H9 (cell line): ENCODE results near the gene CEP85L. TPM values are rescaled to one million over a fixed set of nuclear protein-coding genes. Genes with fewer than 3 reads are reported as not detected.

ENCODE experiments used
- DNase-seq: peaks from one replicate; pipeline ENCODE4 v3.0.0-alpha.2; 2017
- H2AFZ ChIP-seq: one replicate; pipeline ENCODE4 v1.6.1; 2013; ENCODE audit warnings: mild to moderate bottlenecking, low read length, control low read depth, moderate library complexity
- H2AK5ac ChIP-seq: 2 replicates; pipeline ENCODE4 v1.6.1; 2013; ENCODE audit warnings: low read length, control low read depth, mixed read lengths; ENCODE audit not compliant: insufficient read length
- H2BK120ac ChIP-seq: one replicate; pipeline ENCODE4 v1.6.1; 2013; ENCODE audit warnings: low read depth, mild to moderate bottlenecking, low read length, control low read depth, inconsistent platforms; ENCODE audit not compliant: poor library complexity, severe bottlenecking
- H2BK12ac ChIP-seq: 2 replicates; pipeline ENCODE4 v1.6.1; 2013; ENCODE audit warnings: low read length, control low read depth, mixed read lengths, low read depth; ENCODE audit not compliant: insufficient read length
- H2BK15ac ChIP-seq: 2 replicates; pipeline ENCODE4 v1.6.1; 2013; ENCODE audit warnings: low read depth, low read length, control low read depth
- H2BK20ac ChIP-seq: one replicate; pipeline ENCODE4 v1.6.1; 2013; ENCODE audit warnings: low read depth, mild to moderate bottlenecking, low read length, control low read depth, inconsistent platforms; ENCODE audit not compliant: poor library complexity, severe bottlenecking
- H2BK5ac ChIP-seq: 2 replicates; pipeline ENCODE4 v1.6.1; 2013; ENCODE audit warnings: low read length, control low read depth, mixed read lengths; ENCODE audit not compliant: insufficient read length
- H3K14ac ChIP-seq: 2 replicates; pipeline ENCODE4 v1.6.1; 2013; ENCODE audit warnings: low read length, control low read depth; ENCODE audit not compliant: insufficient read depth
- H3K18ac ChIP-seq: 2 replicates; pipeline ENCODE4 v1.6.1; 2013; ENCODE audit warnings: low read depth, mild to moderate bottlenecking, mixed read lengths, low read length, control low read depth; ENCODE audit not compliant: insufficient read length
- H3K23ac ChIP-seq: 2 replicates; pipeline ENCODE4 v1.6.1; 2013; ENCODE audit warnings: low read length, control low read depth, mixed read lengths, low read depth; ENCODE audit not compliant: insufficient read length
- H3K23me2 ChIP-seq: 2 replicates; pipeline ENCODE4 v1.6.1; 2013; ENCODE audit warnings: low read depth, mild to moderate bottlenecking, mixed read lengths, low read length, control low read depth; ENCODE audit not compliant: insufficient read length, poor library complexity, severe bottlenecking
- H3K27ac ChIP-seq: 2 replicates; pipeline ENCODE4 v1.5.1; 2013; ENCODE audit warnings: low read length, control low read depth, mixed read lengths, low read depth; ENCODE audit not compliant: insufficient read length
- H3K27me3 ChIP-seq: 2 replicates; pipeline ENCODE4 v1.6.1; 2013; ENCODE audit warnings: low read length, control low read depth, inconsistent platforms; ENCODE audit not compliant: insufficient read depth
- H3K4ac ChIP-seq: 2 replicates; pipeline ENCODE4 v1.6.1; 2013; ENCODE audit warnings: low read depth, mild to moderate bottlenecking, control low read depth, inconsistent platforms, low read length, moderate library complexity
- H3K4me1 ChIP-seq: 2 replicates; pipeline ENCODE4 v1.6.1; 2013; ENCODE audit warnings: low read length, control low read depth, inconsistent platforms; ENCODE audit not compliant: insufficient read depth
- H3K4me2 ChIP-seq: 2 replicates; pipeline ENCODE4 v1.6.1; 2013; ENCODE audit warnings: low read length, control low read depth, mixed read lengths; ENCODE audit not compliant: insufficient read length, insufficient read depth
- H3K56ac ChIP-seq: 2 replicates; pipeline ENCODE4 v1.6.1; 2013; ENCODE audit warnings: low read depth, mild to moderate bottlenecking, mixed read lengths, low read length, control low read depth; ENCODE audit not compliant: insufficient read length
- H3K79me1 ChIP-seq: 2 replicates; pipeline ENCODE4 v1.6.1; 2013; ENCODE audit warnings: low read depth, mild to moderate bottlenecking, moderate library complexity, low read length, control low read depth, inconsistent platforms; ENCODE audit not compliant: insufficient read depth, poor library complexity, severe bottlenecking
- H3K79me2 ChIP-seq: 2 replicates; pipeline ENCODE4 v1.6.1; 2013; ENCODE audit warnings: low read length, control low read depth, inconsistent platforms; ENCODE audit not compliant: insufficient read depth
- H3K9ac ChIP-seq: 2 replicates; pipeline ENCODE4 v1.6.1; 2013; ENCODE audit warnings: low read length, control low read depth, mixed read lengths; ENCODE audit not compliant: insufficient read length; ENCODE audit errors: extremely low read depth
- H3K9me3 ChIP-seq: one replicate; pipeline ENCODE4 v1.6.1; 2013; ENCODE audit warnings: low read depth, low read length, inconsistent platforms; ENCODE audit not compliant: control insufficient read depth
- H3T11ph ChIP-seq: one replicate; pipeline ENCODE4 v1.6.1; 2013; ENCODE audit warnings: mild to moderate bottlenecking, low read length, control low read depth, inconsistent platforms
- H4K20me1 ChIP-seq: one replicate; pipeline ENCODE4 v1.6.1; 2013; ENCODE audit not compliant: control insufficient read depth, insufficient read length, insufficient read depth
- H4K5ac ChIP-seq: 2 replicates; pipeline ENCODE4 v1.6.1; 2013; ENCODE audit warnings: low read depth, mild to moderate bottlenecking, mixed read lengths, low read length, control low read depth; ENCODE audit not compliant: insufficient read length
- H4K8ac ChIP-seq: replicated peaks from 2 replicates; pipeline ENCODE4 v1.6.1; 2013; ENCODE audit warnings: low read length, control low read depth, mixed read lengths, low read depth; ENCODE audit not compliant: insufficient read length
- H4K91ac ChIP-seq: 2 replicates; pipeline ENCODE4 v1.6.1; 2013; ENCODE audit warnings: low read depth, mild to moderate bottlenecking, moderate library complexity, mixed read lengths, low read length, control low read depth; ENCODE audit not compliant: insufficient read length
- H3K27ac Mint-ChIP-seq, 3 experiments: 2 replicates in 2 of 3; 3 replicates in 1 of 3; pipeline ENCODE4 v1.8.0; 2020 to 2021; ENCODE audit warnings: mixed read lengths in 3 of 3, mild to moderate bottlenecking in 1 of 3, moderate library complexity in 1 of 3
- H3K27me3 Mint-ChIP-seq: 2 replicates; pipeline ENCODE4 v1.8.0; 2021; ENCODE audit warnings: low read depth, mild to moderate bottlenecking, moderate library complexity, mixed read lengths
- H3K36me3 Mint-ChIP-seq, 3 experiments: 2 replicates in 2 of 3; 3 replicates in 1 of 3; pipeline ENCODE4 v1.8.0; 2020 to 2021; ENCODE audit warnings: low read depth in 3 of 3, mixed read lengths in 3 of 3; ENCODE audit not compliant: insufficient read depth in 1 of 3
- H3K4me1 Mint-ChIP-seq, 2 experiments: 2 replicates each; pipeline ENCODE4 v1.8.0; 2020; ENCODE audit warnings: mixed read lengths in 2 of 2
- H3K4me3 Mint-ChIP-seq, 2 experiments: 2 replicates in 1 of 2; 3 replicates in 1 of 2; pipeline ENCODE4 v1.8.0; 2020 to 2021; ENCODE audit warnings: mild to moderate bottlenecking in 2 of 2, mixed read lengths in 2 of 2, moderate library complexity in 1 of 2
- H3K9me3 Mint-ChIP-seq, 2 experiments: 2 replicates in 1 of 2; 3 replicates in 1 of 2; pipeline ENCODE4 v1.8.0; 2020; ENCODE audit warnings: mild to moderate bottlenecking in 2 of 2, mixed read lengths in 2 of 2, moderate library complexity in 1 of 2
- WGBS: extraction: QIAGEN DNeasy Blood & Tissue Kit; methylation state at CpG from one replicate; pipeline ENCODE4 v1.1.7; 2013; ENCODE audit warnings: missing lambda C conversion rate, low lambda C conversion rate, mixed read lengths; ENCODE audit not compliant: insufficient read length; ENCODE audit errors: extremely low coverage; 5-methylcytosine and 5-hydroxymethylcytosine counted together
- total RNA-seq: library from RNA; stranded (reverse); gene quantifications from 2 replicates; pipeline ENCODE4 v1.2.1, GENCODE V29; 2021
- TF ChIP-seq, protein P1 (sequence below): fragments of 200-600 bp; sonication (generic); conservative IDR thresholded peaks from 3 replicates; pipeline ENCODE4 v1.8.0; 2021; ENCODE audit warnings: antibody characterized with exemption, mild to moderate bottlenecking

CEP85L gene
- total RNA-seq, 1 experiment from 2014 or later, result 3.8 TPM

DNA sequence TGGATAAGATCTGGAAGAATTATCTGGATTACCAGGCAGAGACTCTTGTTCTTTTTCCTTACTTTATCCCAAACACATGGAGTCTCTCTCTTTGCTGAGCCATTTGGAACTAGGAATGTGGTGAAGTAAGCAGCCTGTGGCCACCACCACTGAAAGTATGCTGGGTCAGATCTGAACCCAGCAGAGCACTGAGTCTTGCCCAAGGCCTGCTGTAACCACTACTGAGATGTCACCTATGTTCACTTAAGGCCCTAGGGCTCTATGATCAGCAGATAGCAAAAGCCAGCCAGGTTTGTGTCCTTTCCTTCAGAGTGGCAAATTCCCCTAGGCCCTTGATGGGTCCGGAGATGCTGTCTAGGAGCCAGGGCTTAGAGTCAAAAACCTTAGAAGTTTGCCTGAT lies 206.6 kb downstream of the CEP85L start:
- Mint-ChIP-seq H3K4me1 (no peaks in the 10 kb centered on the region), H3K4me3 (no peak overlapping the region), H3K36me3 (peaks cover 0 to 2% (median under 1%) of the 10 kb centered on the region in 3 experiments; a peak in 3 of 7 replicates), H3K27me3 (no peaks in the 10 kb centered on the region; the same call in 1 of the 2 replicates), H3K27ac (no peak overlapping the region; a peak in 1 of 7 replicates), H3K9me3 (peaks cover 33 to 34% of the 10 kb centered on the region in 2 experiments)
- Histone ChIP-seq H3K23me2 (no peaks in the 10 kb centered on the region), H3K14ac (no peak overlapping the region), H3K79me2 (no peaks in the 10 kb centered on the region), H3K79me1 (no peaks in the 10 kb centered on the region), H4K91ac (no peak overlapping the region), H4K8ac (no peak overlapping the region), H3K9ac (no peak overlapping the region), H2BK20ac (no peak overlapping the region), H3K18ac (no peak overlapping the region), H3K56ac (no peak overlapping the region), H4K5ac (no peak overlapping the region), H2BK15ac (no peak overlapping the region), H3K4me1 (no peaks in the 10 kb centered on the region), H2BK120ac (no peak overlapping the region), H3K23ac (no peak overlapping the region), H3K4me2 (no peak overlapping the region), H4K20me1 (no peaks in the 10 kb centered on the region), H2BK5ac (no peak overlapping the region), H3T11ph (no peak overlapping the region), H2BK12ac (no peak overlapping the region), H3K9me3 (no peaks in the 10 kb centered on the region), H3K27me3 (no peaks in the 10 kb centered on the region), H3K4ac (no peak overlapping the region), H2AFZ (no peak overlapping the region), H2AK5ac (no peak overlapping the region), H3K27ac (no peak overlapping the region)
- no CpG with 5 or more reads among the region's 1 CpG for WGBS
- no peak for DNase-seq
- TF ChIP-seq, protein P1, sequence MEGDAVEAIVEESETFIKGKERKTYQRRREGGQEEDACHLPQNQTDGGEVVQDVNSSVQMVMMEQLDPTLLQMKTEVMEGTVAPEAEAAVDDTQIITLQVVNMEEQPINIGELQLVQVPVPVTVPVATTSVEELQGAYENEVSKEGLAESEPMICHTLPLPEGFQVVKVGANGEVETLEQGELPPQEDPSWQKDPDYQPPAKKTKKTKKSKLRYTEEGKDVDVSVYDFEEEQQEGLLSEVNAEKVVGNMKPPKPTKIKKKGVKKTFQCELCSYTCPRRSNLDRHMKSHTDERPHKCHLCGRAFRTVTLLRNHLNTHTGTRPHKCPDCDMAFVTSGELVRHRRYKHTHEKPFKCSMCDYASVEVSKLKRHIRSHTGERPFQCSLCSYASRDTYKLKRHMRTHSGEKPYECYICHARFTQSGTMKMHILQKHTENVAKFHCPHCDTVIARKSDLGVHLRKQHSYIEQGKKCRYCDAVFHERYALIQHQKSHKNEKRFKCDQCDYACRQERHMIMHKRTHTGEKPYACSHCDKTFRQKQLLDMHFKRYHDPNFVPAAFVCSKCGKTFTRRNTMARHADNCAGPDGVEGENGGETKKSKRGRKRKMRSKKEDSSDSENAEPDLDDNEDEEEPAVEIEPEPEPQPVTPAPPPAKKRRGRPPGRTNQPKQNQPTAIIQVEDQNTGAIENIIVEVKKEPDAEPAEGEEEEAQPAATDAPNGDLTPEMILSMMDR, result no peak
